AG10803 (cell line): ENCODE data around the gene ARL5A.

Experiments
- DNase-seq: peaks from one replicate; pipeline ENCODE4 v3.0.0; 2010; ENCODE audit warnings: low read depth
- H3K4me3 ChIP-seq: 2 replicates; pipeline ENCODE4 v1.5.1; 2011; ENCODE audit warnings: mild to moderate bottlenecking, low read length, control low read depth
- CTCF ChIP-seq: conservative IDR thresholded peaks from 2 replicates; pipeline ENCODE4 v1.5.1; 2011; ENCODE audit warnings: mild to moderate bottlenecking, low read length, control low read depth, inconsistent platforms

The ARL5A gene

GRCh38 chr2:151789055-151789834, 39.0 kb downstream of the ARL5A start:
- TF ChIP-seq CTCF, result no peak
- no peak for DNase-seq
- H3K4me3 ChIP-seq, result no peak overlapping the region

DNA sequence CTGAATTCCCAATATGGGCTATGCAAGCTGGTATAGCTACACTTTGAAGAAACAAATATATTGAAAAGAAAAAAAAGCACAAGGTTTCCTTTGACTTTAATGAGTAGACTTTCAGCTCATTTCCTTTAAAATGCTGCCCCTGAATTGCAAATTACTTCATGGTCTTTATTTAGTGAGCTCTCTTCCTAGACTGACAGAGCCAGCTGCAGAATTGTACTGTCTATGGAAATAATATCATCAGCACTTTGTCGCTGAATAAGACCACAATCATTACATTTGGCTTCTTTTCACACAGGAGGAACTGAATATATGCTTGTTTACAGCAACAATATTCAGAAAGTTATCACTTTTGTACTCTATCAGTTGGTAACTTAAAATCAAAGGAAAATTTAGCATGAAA, 41.7 kb downstream of the ARL5A start:
- DNase-seq, result no peak
- no peak for TF ChIP-seq CTCF

GRCh38 chr2:151786077-151786476, 42.1 kb downstream of the ARL5A start:
- no peak for DNase-seq
- no peak for TF ChIP-seq CTCF
- H3K4me3 ChIP-seq, result no peak overlapping the region

More for the DNA sequence above, 41.7 kb downstream of the ARL5A start:
- H3K4me3 ChIP-seq, result no peak overlapping the region

GRCh38 chr2:151783133-151783520, 45.1 kb downstream of the ARL5A start:
- no peak overlapping the region for H3K4me3 ChIP-seq
- TF ChIP-seq CTCF, result no peak
- DNase-seq, result no peak

DNA sequence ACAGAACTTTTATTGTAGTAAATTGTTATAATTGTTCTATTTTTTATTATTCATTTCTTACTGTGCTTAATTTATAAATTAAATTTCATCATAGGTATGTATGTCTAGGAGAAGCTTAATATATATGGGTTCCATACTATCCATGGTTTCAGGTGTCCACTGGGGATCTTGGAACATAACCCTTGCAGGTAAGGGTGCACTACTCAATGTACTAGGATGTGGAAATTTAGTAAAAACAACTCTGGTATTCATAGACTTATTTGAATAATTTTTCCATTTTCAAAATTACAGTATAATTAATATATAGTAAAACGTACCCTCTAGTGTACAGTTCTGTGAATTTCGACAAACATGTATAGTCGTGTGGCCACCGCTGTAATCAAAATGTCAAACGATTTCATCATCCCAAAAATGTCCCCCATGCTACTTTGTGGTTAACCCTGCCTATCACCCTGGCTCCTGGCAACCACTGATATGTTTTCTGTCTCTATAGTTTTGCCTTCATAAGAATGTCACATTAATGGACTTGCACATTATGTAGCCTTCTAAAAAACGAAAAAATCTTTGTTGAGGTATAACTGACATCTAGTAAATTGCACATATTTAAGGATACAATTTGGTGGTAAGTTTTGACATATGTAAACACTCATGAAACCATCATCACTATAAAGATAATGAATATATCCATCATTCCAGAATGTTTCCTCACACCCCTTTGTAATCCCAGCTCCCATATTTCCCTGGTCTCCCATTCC, 45.7 kb downstream of the ARL5A start:
- no peak for TF ChIP-seq CTCF
- H3K4me3 ChIP-seq, result no peak overlapping the region
- DNase-seq, result no peak

GRCh38 chr2:151781642-151782041, 46.6 kb downstream of the ARL5A start:
- TF ChIP-seq CTCF, result no peak
- no peak for DNase-seq
- no peak overlapping the region for H3K4me3 ChIP-seq

DNA sequence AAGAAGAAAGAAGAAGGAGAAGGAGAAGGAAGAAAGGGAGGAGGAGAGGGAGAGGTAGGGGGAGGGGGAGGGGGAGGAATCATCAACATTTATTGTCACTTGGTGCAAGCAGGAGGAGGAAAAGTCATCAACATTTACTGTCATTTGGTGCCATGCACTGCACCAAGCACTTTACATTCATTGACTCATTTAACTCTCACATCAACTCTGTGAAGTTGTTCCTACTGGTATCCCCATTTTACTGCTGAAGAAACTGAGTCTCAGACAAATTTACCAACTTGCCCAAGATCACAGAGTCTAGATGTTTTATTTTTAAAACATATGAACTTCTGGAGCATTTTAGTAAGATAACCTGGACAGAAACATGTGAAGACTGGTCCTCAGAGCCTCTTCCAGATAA, 47.3 kb downstream of the ARL5A start:
- no peak for TF ChIP-seq CTCF
- no peak for DNase-seq
- no peak overlapping the region for H3K4me3 ChIP-seq
